A549 (cell line): Measurements from ENCODE around the gene MYLK4.

ENCODE experiments used
- CEBPB ChIP-seq, 2 experiments: fragments of >200 bp in 1 of 2; sonication (Bioruptor Twin) in 1 of 2; formaldehyde crosslinking in 1 of 2; IDR thresholded peaks; 2 replicates each; pipeline ENCODE4 v1.6.1; 2012 to 2016
- CTCF ChIP-seq: fragments of >200 bp; sonication (Bioruptor Twin); formaldehyde crosslinking; IDR thresholded peaks from 3 replicates; pipeline ENCODE4 v1.5.1; 2016
- EP300 ChIP-seq, 2 experiments: fragments of >200 bp; sonication (Bioruptor Twin); formaldehyde crosslinking; IDR thresholded peaks; 2 replicates in 1 of 2; 3 replicates in 1 of 2; pipeline ENCODE4 v1.6.1; 2016 to 2017
- MYC ChIP-seq: IDR thresholded peaks from 2 replicates; pipeline ENCODE4 v1.6.1; 2012; ENCODE audit warnings: mild to moderate bottlenecking, inconsistent platforms, low read length, improper control_type of control experiment, borderline replicate concordance
- POLR2A ChIP-seq: IDR thresholded peaks from 2 replicates; pipeline ENCODE4 v1.6.1; 2012; ENCODE audit warnings: mild to moderate bottlenecking, low read length
- SMC3 ChIP-seq: fragments of >200 bp; sonication (Bioruptor Twin); formaldehyde crosslinking; IDR thresholded peaks from 3 replicates; pipeline ENCODE4 v1.6.1; 2018; ENCODE audit warnings: inconsistent platforms
- SREBF2 ChIP-seq: fragments of 450-650 bp; IDR thresholded peaks from 2 replicates; pipeline ENCODE4 v1.6.1; 2014; ENCODE audit warnings: mild to moderate bottlenecking, moderate library complexity
- ZFP36 ChIP-seq: fragments of 450-650 bp; IDR thresholded peaks from 2 replicates; pipeline ENCODE4 v1.6.1; 2014; ENCODE audit warnings: borderline replicate concordance; ENCODE audit not compliant: partially characterized antibody
- TF ChIP-seq, protein P1 (sequence below): fragments of 200-600 bp; sonication (generic); IDR thresholded peaks from 2 replicates; pipeline ENCODE4 v1.6.1; 2016; ENCODE audit warnings: antibody characterized with exemption, mild to moderate bottlenecking, moderate library complexity

GRCh38 chr6:2713473-2714110, 37.1 kb downstream of the MYLK4 start:
- TF ChIP-seq CEBPB (IDR thresholded peaks at IDR 0.05) (no peak), EP300 (IDR thresholded peaks at IDR 0.05) (no peak), CTCF (no peak), SMC3 (no peak), MYC (no peak), SREBF2 (no peak), POLR2A (no peak), ZFP36 (no peak)
- TF ChIP-seq, protein P1, sequence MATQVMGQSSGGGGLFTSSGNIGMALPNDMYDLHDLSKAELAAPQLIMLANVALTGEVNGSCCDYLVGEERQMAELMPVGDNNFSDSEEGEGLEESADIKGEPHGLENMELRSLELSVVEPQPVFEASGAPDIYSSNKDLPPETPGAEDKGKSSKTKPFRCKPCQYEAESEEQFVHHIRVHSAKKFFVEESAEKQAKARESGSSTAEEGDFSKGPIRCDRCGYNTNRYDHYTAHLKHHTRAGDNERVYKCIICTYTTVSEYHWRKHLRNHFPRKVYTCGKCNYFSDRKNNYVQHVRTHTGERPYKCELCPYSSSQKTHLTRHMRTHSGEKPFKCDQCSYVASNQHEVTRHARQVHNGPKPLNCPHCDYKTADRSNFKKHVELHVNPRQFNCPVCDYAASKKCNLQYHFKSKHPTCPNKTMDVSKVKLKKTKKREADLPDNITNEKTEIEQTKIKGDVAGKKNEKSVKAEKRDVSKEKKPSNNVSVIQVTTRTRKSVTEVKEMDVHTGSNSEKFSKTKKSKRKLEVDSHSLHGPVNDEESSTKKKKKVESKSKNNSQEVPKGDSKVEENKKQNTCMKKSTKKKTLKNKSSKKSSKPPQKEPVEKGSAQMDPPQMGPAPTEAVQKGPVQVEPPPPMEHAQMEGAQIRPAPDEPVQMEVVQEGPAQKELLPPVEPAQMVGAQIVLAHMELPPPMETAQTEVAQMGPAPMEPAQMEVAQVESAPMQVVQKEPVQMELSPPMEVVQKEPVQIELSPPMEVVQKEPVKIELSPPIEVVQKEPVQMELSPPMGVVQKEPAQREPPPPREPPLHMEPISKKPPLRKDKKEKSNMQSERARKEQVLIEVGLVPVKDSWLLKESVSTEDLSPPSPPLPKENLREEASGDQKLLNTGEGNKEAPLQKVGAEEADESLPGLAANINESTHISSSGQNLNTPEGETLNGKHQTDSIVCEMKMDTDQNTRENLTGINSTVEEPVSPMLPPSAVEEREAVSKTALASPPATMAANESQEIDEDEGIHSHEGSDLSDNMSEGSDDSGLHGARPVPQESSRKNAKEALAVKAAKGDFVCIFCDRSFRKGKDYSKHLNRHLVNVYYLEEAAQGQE = no peak
